ENCODE data around the gene HCN4. TPM values are rescaled to one million over a fixed set of nuclear protein-coding genes. Genes with fewer than 3 reads are reported as not detected.

Gene HCN4
- total and polyA plus RNA-seq, 10 donors: not detected

DNA sequence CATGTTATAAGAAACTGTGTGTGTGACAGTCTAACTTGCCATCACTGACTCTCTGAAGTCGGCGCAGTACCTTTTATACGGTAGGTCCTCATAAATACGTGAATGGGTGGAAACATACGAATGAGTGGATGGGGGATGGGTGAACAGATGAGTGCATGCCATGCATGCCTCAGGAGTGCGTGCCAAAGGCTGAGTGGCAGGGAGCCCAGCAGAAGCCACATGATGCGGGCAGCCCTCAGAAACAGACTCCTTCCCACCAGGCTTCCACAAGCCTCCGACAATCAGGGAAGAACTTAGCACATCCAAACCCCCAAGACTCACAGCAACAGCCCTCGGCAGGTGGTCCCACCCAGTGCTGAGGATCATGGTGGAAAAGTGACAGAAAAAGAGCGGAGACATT is 16.7 kb downstream of the HCN4 start:
- no peak for TF ChIP-seq POLR2AphosphoS5 (IDR thresholded peaks at IDR 0.05)
- TF ChIP-seq POLR2A (IDR thresholded peaks at IDR 0.05): no peak
- TF ChIP-seq, protein P1, sequence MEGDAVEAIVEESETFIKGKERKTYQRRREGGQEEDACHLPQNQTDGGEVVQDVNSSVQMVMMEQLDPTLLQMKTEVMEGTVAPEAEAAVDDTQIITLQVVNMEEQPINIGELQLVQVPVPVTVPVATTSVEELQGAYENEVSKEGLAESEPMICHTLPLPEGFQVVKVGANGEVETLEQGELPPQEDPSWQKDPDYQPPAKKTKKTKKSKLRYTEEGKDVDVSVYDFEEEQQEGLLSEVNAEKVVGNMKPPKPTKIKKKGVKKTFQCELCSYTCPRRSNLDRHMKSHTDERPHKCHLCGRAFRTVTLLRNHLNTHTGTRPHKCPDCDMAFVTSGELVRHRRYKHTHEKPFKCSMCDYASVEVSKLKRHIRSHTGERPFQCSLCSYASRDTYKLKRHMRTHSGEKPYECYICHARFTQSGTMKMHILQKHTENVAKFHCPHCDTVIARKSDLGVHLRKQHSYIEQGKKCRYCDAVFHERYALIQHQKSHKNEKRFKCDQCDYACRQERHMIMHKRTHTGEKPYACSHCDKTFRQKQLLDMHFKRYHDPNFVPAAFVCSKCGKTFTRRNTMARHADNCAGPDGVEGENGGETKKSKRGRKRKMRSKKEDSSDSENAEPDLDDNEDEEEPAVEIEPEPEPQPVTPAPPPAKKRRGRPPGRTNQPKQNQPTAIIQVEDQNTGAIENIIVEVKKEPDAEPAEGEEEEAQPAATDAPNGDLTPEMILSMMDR (IDR thresholded peaks at IDR 0.05 in 8 of 11, conservative IDR thresholded peaks at IDR 0.05 in 3 of 11): no peak
- no peak for DNase-seq
- 82 to 88% (median 86%) methylated on average over 10 of the region's 10 CpGs for WGBS, 5 donors
- Histone ChIP-seq H3K4me3 (no peak overlapping the region), H3K4me1 (no peaks in the 10 kb centered on the region), H3K9me3 (no peaks in the 10 kb centered on the region), H3K27me3 (replicated peaks in 1 of 7) (peaks cover 0 to 55% (median 0%) of the 10 kb centered on the region in 7 donors), H3K36me3 (no peaks in the 10 kb centered on the region), H3K27ac (no peak overlapping the region)
- intact Hi-C loops (cut with DNase I; ENCODE audit: low total_unique reads): no loop called here

DNA sequence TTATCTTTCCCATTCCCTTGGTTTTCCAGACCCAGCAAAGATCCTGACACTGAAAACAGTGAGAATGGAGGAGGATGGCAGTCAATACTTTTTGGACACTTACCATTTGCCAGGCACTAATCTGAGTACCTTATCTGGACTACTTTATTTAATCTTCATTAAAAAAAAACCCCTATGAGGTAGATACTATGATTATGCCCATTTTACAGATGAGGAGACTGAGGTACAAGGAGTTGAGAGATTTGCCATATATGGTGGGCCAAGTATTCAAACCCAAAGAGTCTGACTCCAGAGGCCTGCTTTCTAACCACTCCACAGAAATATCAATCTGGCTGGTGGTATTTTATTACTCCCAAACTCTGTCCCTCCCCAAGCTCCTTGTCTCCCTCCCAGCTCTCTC is 19.6 kb downstream of the HCN4 start:
- intact Hi-C loops (cut with DNase I; ENCODE audit: low total_unique reads): no loop called here
- Histone ChIP-seq H3K27ac (no peak overlapping the region), H3K27me3 (replicated peaks in 1 of 7) (peaks cover 0 to 49% (median 0%) of the 10 kb centered on the region in 7 donors), H3K4me3 (no peak overlapping the region), H3K9me3 (no peaks in the 10 kb centered on the region), H3K4me1 (no peaks in the 10 kb centered on the region), H3K36me3 (no peaks in the 10 kb centered on the region)
- TF ChIP-seq POLR2AphosphoS5 (IDR thresholded peaks at IDR 0.05): no peak
- DNase-seq: no peak

DNA sequence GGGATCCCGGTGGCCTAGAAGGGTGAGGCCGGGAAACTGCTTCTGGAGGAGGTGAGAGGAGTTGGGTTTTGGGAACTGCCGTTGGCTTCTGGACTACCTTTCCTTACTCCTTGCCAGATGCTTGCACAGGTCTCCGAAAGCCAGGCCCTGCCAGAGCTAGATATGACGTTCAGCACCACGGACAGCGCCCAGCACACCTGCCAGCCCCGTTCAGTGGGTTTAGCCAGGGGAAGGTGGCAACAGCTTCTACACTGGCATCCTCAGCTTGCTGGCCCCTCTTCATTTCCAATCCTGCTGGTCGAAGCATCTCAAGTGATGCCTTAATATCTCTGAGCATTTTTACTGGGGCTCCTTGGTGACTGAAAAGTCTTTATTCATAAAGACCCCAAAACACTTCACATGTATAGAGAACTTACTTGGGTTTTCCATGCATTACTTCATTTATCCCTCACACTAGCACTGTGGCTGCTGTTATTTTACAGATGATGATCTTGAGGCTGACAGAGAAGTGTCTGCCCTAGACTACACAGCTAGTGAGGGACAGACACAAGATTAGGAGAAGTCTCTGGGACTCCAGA is 21.9 kb downstream of the HCN4 start:
- Histone ChIP-seq H3K27ac (no peak overlapping the region), H3K4me3 (no peak overlapping the region), H3K36me3 (no peaks in the 10 kb centered on the region), H3K9me3 (peaks cover 0 to 13% (median 6%) of the 10 kb centered on the region in 8 donors), H3K27me3 (replicated peaks in 1 of 7) (peaks cover 0 to 34% (median 0%) of the 10 kb centered on the region in 7 donors), H3K4me1 (no peaks in the 10 kb centered on the region)
- intact Hi-C loops (cut with DNase I; ENCODE audit: low total_unique reads): no loop called here
- no peak for DNase-seq
- TF ChIP-seq POLR2A (IDR thresholded peaks at IDR 0.05) (no peak), POLR2AphosphoS5 (IDR thresholded peaks at IDR 0.05) (no peak)
- TF ChIP-seq, protein P1 (IDR thresholded peaks at IDR 0.05 in 8 of 11, conservative IDR thresholded peaks at IDR 0.05 in 3 of 11): no peak
- 25 to 34% (median 31%) methylated on average over 9 of the region's 9 CpGs for WGBS, 5 donors

DNA sequence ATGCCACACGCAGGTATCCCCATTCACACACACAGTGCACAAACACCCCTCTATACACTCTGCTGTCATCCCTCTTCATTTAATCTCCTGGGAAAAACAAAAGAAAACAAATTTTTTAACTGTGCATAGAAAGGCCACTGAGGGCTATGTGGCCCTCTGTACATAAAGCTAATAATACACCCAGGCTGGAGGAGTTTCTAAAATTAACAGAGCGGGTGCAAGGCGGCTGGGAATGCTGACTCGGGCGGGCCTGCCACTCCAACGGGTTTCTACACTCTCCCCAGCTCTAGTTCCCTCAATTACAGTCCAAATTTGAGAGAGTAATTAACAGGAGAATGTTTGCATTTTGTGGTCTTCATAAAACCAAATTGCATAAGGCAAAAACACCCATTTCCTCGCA is 23.1 kb downstream of the HCN4 start:
- no peak for DNase-seq
- Histone ChIP-seq H3K4me1 (no peaks in the 10 kb centered on the region), H3K4me3 (no peak overlapping the region), H3K36me3 (no peaks in the 10 kb centered on the region), H3K27ac (no peak overlapping the region), H3K9me3 (peaks cover 0 to 13% (median 6%) of the 10 kb centered on the region in 8 donors), H3K27me3 (replicated peaks in 1 of 7) (peaks cover 0 to 26% (median 0%) of the 10 kb centered on the region in 7 donors)
- TF ChIP-seq, protein P1 (IDR thresholded peaks at IDR 0.05 in 8 of 11, conservative IDR thresholded peaks at IDR 0.05 in 3 of 11): no peak
- TF ChIP-seq POLR2AphosphoS5 (IDR thresholded peaks at IDR 0.05): no peak
- no peak for TF ChIP-seq POLR2A (IDR thresholded peaks at IDR 0.05)
- intact Hi-C loops (cut with DNase I; ENCODE audit: low total_unique reads): no loop called here
- 67 to 86% (median 86%) methylated on average over 7 of the region's 7 CpGs for WGBS, 5 donors

All from spleen (tissue), 11 donors.